Measurements from ENCODE around the gene SLC18A2.

The SLC18A2 gene

GRCh38 chr10:117237401-117237991, 3.4 kb upstream of the SLC18A2 start:
- no peak for DNase-seq (ENCODE audit: low read depth in 3 of 3)

GRCh38 chr10:117239051-117239450, 1.9 kb upstream of the SLC18A2 start:
- DNase-seq (ENCODE audit: low read depth in 3 of 3): no peak

- DNase-seq (ENCODE audit: low read depth in 3 of 3): no peak
These were observed 943 bp upstream of the SLC18A2 start for GRCh38 chr10:117239721-117240620.

DNA sequence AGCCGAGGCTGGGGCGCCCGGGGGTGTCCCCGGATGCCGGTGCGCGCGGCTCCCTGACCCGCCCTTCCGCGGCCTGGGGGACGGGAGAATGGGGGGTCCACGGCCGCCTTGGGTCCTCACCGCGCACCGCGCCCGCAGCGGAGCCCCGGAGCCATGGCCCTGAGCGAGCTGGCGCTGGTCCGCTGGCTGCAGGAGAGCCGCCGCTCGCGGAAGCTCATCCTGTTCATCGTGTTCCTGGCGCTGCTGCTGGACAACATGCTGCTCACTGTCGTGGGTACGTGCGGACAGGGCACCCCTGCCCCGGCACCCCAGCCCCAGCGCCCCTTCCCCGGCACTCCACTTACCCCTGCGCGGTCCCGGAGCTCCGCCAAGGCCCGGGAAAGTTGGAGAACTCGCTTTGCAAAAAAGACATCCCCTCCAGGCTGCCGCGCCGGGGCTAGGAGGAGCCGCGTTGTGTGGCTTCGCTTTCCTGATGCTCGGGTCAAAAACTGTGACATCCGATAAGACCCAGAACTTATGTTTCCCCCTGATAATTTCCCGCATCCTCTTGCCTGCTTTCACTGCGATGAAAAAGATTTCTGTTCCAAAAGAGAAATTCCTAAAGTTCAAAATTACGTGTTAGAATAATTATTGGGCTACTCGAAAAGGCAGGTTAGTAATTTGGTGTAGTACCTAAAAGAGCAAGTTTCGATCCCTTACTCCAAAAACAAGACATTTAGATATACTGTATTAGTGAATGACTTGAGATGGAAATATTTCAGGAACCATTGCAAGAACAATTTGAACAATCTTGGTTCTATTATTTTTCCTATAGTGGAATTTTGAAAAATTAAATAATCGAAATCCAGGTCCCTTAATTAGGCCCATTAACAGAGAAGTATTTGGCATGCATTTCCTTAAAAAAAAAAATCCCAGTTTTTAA, 888 bp downstream of the SLC18A2 start:
- no peak for DNase-seq (ENCODE audit: low read depth in 3 of 3)

- no peak for DNase-seq (ENCODE audit: low read depth in 3 of 3)
These were observed 1.5 kb downstream of the SLC18A2 start for GRCh38 chr10:117242463-117242832.

- no peak for DNase-seq (ENCODE audit: low read depth in 3 of 3)
These were observed 6.2 kb downstream of the SLC18A2 start for GRCh38 chr10:117246997-117247671.

DNA sequence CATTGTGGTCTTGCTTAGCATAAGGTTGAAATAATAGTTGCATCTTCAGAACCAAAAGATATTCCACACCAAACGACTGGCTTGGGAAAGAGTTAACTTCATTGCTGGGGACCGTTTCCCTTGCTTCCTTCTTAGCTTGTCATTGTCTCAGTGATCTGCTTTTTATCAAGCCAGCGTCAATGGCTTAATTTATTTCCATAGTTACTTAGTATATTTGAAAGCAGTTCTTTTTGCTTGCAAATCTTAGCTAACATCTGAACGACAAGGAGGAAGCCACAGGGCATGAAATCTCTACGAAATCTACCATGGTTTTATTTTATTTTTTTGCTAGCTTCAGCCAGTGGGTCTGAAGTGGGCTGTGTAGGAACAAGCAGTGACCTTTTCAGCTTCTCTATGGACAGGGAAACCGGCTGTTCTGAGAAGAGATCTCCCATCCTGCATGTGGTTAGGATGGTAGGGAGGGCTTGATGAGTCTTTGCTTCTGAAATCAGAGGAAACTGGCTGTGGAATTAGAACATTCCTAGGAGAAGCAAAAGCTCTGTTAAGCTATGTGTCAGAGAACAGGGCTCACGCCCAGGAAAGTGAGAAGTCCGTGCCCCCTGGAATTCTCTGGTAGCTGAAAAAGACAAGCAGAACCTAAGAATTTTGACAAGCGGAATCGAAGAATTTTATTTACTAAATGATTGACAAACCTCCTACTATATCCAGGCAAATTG, 8.0 kb downstream of the SLC18A2 start:
- DNase-seq (ENCODE audit: low read depth in 3 of 3): no peak

DNA sequence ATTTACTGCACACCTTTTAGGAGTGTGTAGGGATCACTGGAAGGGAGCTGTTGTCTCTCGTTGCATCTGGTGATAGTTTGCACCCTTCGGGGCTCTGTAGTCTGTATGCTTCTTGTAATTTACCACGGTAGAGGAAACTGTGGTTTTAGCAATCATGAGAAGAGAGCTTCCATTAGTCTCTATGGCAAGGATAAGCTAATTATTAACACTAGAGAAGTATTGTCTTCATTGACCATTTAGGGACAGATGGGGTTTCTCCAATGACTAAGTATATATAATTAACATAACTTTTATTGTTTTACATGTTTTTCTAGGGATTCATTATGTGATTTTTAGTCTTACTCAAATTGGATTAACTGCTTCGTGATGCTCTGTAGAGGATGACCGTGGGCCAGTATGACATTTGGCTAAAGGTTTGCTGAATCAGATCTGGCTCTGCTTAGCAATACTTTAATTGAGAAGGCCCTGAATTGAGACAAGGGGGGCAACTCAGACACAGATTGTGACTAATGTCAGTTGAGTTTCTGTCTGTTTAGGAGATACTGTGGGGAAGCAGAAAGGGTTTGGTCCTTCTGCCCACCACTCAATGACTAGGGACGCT, 8.7 kb downstream of the SLC18A2 start:
- DNase-seq (ENCODE audit: low read depth in 3 of 3): no peak

DNA sequence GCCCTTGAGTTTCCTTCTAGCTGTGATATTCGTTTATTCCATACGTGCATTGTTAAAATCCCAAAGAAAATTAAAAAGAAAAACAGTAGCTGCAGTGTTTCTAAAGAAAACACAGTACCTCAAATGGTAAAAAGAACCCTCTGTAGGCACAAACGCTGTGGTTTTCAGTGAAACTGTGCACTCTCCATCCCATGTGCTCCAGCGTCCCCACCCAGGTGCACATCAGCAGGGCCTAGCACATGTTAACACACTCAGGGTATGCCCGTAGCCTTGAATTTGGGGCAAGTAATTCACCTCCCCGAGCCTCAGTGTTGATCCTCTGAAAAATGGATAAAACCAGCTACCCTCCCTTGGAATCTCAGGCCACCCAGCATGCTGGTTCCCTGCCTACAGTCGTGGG, 9.5 kb downstream of the SLC18A2 start:
- DNase-seq (ENCODE audit: low read depth in 3 of 3): no peak

- DNase-seq (ENCODE audit: low read depth in 3 of 3): no peak
These were observed 13.0 kb downstream of the SLC18A2 start for GRCh38 chr10:117253908-117254307.

- DNase-seq (ENCODE audit: low read depth in 3 of 3): no peak
These were observed 13.4 kb downstream of the SLC18A2 start for GRCh38 chr10:117254338-117254737.

- DNase-seq (ENCODE audit: low read depth in 3 of 3): no peak
These were observed 14.1 kb downstream of the SLC18A2 start for GRCh38 chr10:117254774-117255735.

GRCh38 chr10:117255835-117256460, 15.0 kb downstream of the SLC18A2 start:
- no peak for DNase-seq (ENCODE audit: low read depth in 3 of 3)

- no peak for DNase-seq (ENCODE audit: low read depth in 3 of 3)
These were observed 16.0 kb downstream of the SLC18A2 start for GRCh38 chr10:117256910-117257309.

DNA sequence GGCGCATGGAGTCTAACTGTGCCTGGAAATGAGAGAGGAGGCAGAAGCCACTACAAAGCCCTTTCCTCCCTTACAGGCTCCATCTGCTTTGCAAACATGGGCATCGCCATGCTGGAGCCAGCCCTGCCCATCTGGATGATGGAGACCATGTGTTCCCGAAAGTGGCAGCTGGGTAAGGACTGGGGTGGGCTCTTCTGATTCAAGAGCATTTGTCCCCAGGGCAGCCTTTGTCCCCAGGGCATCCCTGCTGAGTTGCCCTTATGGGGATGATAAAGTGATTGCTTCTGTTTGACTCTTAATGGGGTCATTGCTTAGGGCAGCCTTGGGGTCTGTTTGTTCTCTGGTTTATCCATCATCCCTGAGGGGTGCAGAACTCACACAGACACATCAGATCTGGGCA, 16.8 kb downstream of the SLC18A2 start:
- DNase-seq (ENCODE audit: low read depth in 3 of 3): no peak

- no peak for DNase-seq (ENCODE audit: low read depth in 3 of 3)
These were observed 18.4 kb downstream of the SLC18A2 start for GRCh38 chr10:117259279-117259678.

- DNase-seq (ENCODE audit: low read depth in 3 of 3): no peak
These were observed 19.2 kb downstream of the SLC18A2 start for GRCh38 chr10:117260084-117260483.

- no peak for DNase-seq (ENCODE audit: low read depth in 3 of 3)
These were observed 20.6 kb downstream of the SLC18A2 start for GRCh38 chr10:117261501-117261900.

DNA sequence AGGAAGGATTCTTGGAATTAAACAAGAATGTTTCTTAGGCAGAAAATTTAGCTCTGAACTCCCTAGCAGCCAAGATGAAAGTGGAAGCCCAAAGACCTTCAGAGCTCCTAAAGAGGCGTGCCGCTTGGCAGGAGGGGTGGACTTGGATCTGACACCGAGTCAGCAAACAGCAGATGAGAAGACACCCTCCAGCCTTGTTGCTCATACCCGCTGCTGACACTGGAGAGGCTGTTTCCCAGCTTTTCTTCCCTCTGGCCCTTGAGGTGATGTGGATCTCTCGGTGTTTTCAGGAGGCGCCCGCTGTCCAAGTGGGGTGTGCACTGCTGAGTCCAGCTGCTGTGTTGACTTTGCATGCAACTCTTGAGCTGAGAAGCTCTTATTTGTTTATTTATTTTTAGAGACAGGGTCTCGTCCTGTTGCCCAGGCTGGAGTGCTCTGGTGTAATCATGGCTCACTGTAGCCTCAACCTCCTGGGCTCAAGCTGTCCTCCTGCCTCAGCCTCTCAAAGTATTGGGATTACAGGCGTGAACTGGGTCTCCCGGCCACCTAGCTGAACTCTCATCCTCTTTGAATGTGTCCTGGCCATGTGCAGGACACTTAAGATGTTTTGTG, 21.5 kb downstream of the SLC18A2 start:
- no peak for DNase-seq (ENCODE audit: low read depth in 3 of 3)
